Measurements from ENCODE around the gene IL18BP. TPM values are rescaled to one million over a fixed set of nuclear protein-coding genes. Genes with fewer than 3 reads are reported as not detected.

Gene IL18BP
- total RNA-seq, 1 donor from 2014 or later = 19.8 TPM

DNA sequence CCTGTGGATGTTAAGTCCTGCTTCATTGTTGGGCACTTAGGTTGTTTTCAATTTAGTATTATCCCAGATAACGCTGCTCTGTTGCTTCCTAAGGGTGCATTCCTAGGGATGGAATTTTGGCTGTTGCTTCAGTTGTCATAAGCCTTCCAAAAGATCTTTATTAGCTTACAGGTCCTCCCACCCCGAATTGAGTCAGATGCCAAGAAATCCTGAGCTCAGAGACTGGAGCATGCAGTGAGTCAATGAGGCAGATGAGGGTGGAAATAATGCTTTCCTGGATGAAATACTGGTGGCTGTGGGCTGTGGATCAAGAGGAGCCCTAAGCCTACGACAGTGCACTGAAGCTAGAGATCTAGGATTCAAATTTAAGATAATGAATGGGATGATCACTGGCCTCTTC is 10.7 kb upstream of the IL18BP start:
- H3K4me1 Mint-ChIP-seq (ENCODE audit: low read depth) = no peaks in the 10 kb centered on the region
- H3K9me3 Mint-ChIP-seq (ENCODE audit: low read depth) = no peaks in the 10 kb centered on the region
- TF ChIP-seq, protein P1, sequence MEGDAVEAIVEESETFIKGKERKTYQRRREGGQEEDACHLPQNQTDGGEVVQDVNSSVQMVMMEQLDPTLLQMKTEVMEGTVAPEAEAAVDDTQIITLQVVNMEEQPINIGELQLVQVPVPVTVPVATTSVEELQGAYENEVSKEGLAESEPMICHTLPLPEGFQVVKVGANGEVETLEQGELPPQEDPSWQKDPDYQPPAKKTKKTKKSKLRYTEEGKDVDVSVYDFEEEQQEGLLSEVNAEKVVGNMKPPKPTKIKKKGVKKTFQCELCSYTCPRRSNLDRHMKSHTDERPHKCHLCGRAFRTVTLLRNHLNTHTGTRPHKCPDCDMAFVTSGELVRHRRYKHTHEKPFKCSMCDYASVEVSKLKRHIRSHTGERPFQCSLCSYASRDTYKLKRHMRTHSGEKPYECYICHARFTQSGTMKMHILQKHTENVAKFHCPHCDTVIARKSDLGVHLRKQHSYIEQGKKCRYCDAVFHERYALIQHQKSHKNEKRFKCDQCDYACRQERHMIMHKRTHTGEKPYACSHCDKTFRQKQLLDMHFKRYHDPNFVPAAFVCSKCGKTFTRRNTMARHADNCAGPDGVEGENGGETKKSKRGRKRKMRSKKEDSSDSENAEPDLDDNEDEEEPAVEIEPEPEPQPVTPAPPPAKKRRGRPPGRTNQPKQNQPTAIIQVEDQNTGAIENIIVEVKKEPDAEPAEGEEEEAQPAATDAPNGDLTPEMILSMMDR (IDR thresholded peaks at IDR 0.05; ENCODE audit: unreplicated experiment) = no peak
- no peaks in the 10 kb centered on the region for H3K27me3 Mint-ChIP-seq
- H3K36me3 Mint-ChIP-seq (ENCODE audit: insufficient read depth) = peaks cover 9% of the 10 kb centered on the region
- peak overlapping the region; percentile 29 for H3K27ac Mint-ChIP-seq
- no peak overlapping the region for H3K4me3 Mint-ChIP-seq (ENCODE audit: low read depth)
- no peak for DNase-seq (ENCODE audit: low spot score, unreplicated experiment)

DNA sequence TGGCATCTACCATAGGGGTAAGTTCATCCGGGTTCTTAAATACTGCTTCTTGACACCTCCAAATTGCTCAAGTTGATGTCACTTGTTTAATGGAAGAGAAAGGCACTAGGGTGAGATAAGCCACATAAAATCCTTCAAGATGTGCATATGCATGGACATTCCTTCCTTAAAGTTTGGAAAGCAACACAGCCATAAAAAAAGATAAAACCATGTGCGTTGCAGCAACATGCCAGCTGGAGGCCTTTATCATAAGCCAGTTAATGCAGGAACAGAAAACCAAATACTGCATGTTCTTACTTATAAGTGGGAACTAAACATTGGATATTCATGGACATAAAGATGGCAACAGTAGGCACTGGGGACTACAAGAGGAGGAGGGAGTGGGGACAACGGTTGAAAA is 8.0 kb upstream of the IL18BP start:
- H3K27ac Mint-ChIP-seq = no peak overlapping the region
- no peak for DNase-seq (ENCODE audit: low spot score, unreplicated experiment)
- H3K4me1 Mint-ChIP-seq (ENCODE audit: low read depth) = no peaks in the 10 kb centered on the region
- H3K27me3 Mint-ChIP-seq = no peaks in the 10 kb centered on the region
- H3K36me3 Mint-ChIP-seq (ENCODE audit: insufficient read depth) = peaks cover 9% of the 10 kb centered on the region
- H3K9me3 Mint-ChIP-seq (ENCODE audit: low read depth) = no peaks in the 10 kb centered on the region
- no peak overlapping the region for H3K4me3 Mint-ChIP-seq (ENCODE audit: low read depth)
- TF ChIP-seq, protein P1 (IDR thresholded peaks at IDR 0.05; ENCODE audit: unreplicated experiment) = no peak

DNA sequence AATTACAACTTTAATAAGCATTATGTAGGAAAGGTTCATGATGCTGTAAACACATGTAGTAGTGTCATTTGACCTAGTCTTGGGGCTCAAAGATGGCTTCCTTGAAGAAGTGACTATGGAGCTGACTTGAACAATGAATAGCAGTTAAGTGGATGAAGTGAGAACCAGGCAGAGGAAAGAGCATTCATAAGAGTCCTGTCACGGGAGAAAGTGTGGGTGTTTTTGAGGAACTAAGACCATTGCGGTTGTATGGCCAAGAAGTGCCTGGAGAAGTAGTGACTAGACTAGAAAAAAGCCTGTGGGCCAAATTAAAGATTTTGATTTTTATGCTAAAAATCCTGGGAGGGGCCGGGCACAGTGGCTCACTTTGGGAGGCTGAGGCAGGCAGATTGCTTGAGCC is 7.2 kb upstream of the IL18BP start:
- Mint-ChIP-seq H3K9me3 (ENCODE audit: low read depth) (no peaks in the 10 kb centered on the region), H3K27me3 (no peaks in the 10 kb centered on the region), H3K4me1 (ENCODE audit: low read depth) (no peaks in the 10 kb centered on the region), H3K36me3 (ENCODE audit: insufficient read depth) (peaks cover 9% of the 10 kb centered on the region), H3K27ac (no peak overlapping the region), H3K4me3 (ENCODE audit: low read depth) (no peak overlapping the region)
- TF ChIP-seq, protein P1 (IDR thresholded peaks at IDR 0.05; ENCODE audit: unreplicated experiment) = no peak
- no peak for DNase-seq (ENCODE audit: low spot score, unreplicated experiment)

DNA sequence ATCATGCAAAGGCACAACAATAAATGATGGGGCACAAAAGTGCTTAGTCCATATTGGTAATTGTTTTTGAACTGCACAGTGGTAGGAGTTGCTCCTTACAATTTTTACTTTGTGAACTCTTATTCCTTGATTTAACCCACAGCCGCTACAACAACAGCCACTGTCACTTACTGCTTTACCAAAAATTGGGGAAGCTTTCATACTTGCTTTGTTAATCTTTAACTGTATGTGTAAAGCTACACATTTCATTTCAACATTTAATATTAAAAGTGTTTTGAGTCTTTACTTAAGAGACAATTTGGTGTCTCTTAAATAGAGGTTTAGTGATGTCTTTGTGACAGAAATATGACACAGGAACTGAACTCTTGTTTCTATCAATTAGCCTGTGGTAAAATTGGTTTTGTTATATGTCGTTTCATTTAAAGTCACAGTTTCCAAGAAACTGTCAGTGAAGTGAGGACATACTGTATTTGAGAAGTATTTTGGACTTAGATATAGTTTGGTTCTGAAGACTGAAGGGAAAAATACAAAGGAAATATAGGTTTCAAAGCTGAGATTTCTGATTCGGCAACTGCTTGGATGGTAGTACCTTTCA is 6.5 kb upstream of the IL18BP start:
- Mint-ChIP-seq H3K9me3 (ENCODE audit: low read depth) (no peaks in the 10 kb centered on the region), H3K27ac (no peak overlapping the region), H3K36me3 (ENCODE audit: insufficient read depth) (peaks cover 11% of the 10 kb centered on the region), H3K4me1 (ENCODE audit: low read depth) (no peaks in the 10 kb centered on the region), H3K4me3 (ENCODE audit: low read depth) (no peak overlapping the region), H3K27me3 (no peaks in the 10 kb centered on the region)
- no peak for DNase-seq (ENCODE audit: low spot score, unreplicated experiment)
- TF ChIP-seq, protein P1 (IDR thresholded peaks at IDR 0.05; ENCODE audit: unreplicated experiment) = no peak

DNA sequence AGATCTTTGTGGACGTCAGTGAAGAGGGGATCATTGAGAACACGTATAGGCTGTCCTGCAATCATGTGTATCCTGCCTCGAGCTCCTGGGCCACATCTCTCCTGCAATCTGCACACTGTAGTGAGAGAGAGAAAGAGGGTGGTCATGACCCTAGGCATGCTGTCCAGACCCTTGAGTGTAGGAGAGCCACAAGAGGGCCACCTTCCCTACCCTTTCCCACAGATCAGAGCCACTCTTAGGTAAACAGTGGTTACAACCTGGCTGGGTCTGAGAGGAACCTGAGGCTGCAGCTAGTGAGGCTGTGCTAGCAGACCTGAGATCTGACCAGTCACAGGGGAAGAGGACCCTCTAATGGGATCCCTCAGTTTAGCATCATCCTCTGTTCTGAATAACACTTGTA is 3.9 kb upstream of the IL18BP start:
- TF ChIP-seq, protein P1 (IDR thresholded peaks at IDR 0.05; ENCODE audit: unreplicated experiment) = no peak
- H3K36me3 Mint-ChIP-seq (ENCODE audit: insufficient read depth) = peaks cover 11% of the 10 kb centered on the region
- H3K27ac Mint-ChIP-seq = peak overlapping the region; percentile 1
- no peak overlapping the region for H3K4me3 Mint-ChIP-seq (ENCODE audit: low read depth)
- no peaks in the 10 kb centered on the region for H3K9me3 Mint-ChIP-seq (ENCODE audit: low read depth)
- DNase-seq (ENCODE audit: low spot score, unreplicated experiment) = no peak
- H3K4me1 Mint-ChIP-seq (ENCODE audit: low read depth) = no peaks in the 10 kb centered on the region
- no peaks in the 10 kb centered on the region for H3K27me3 Mint-ChIP-seq

All from progenitor cell of endocrine pancreas (in vitro differentiated cells).